Neural progenitor cell (in vitro differentiated cells): Measurements from ENCODE around the gene OR4X2. TPM values are rescaled to one million over a fixed set of nuclear protein-coding genes. Genes with fewer than 3 reads are reported as not detected.

Source experiments
- DNase-seq: peaks from one replicate; pipeline ENCODE4 v3.0.0-alpha.2; 2016; ENCODE audit warnings: low spot score
- H2AFZ ChIP-seq: fragments of 200-600 bp; sonication (generic); replicated peaks from 2 replicates; pipeline ENCODE4 v1.6.1; 2016; ENCODE audit warnings: antibody characterized with exemption
- H3F3A ChIP-seq: fragments of 200-600 bp; sonication (generic); 2 replicates; pipeline ENCODE4 v1.6.1; 2016; ENCODE audit warnings: antibody characterized with exemption, low read depth
- H3K27ac ChIP-seq: fragments of 200-600 bp; sonication (generic); 2 replicates; pipeline ENCODE4 v1.5.1; 2016; ENCODE audit warnings: mild to moderate bottlenecking
- H3K27me3 ChIP-seq: fragments of 200-600 bp; sonication (generic); 2 replicates; pipeline ENCODE4 v1.6.1; 2016; ENCODE audit warnings: mild to moderate bottlenecking, moderate library complexity
- H3K36me3 ChIP-seq: fragments of 200-600 bp; sonication (generic); 2 replicates; pipeline ENCODE4 v1.5.1; 2016
- H3K4me1 ChIP-seq: fragments of 200-600 bp; sonication (generic); 2 replicates; pipeline ENCODE4 v1.6.1; 2016; ENCODE audit warnings: mixed run types
- H3K4me2 ChIP-seq: fragments of 200-600 bp; sonication (generic); 2 replicates; pipeline ENCODE4 v1.6.1; 2016
- H3K4me3 ChIP-seq: fragments of 200-600 bp; sonication (generic); 2 replicates; pipeline ENCODE4 v1.5.1; 2016
- H3K79me2 ChIP-seq: fragments of 200-600 bp; sonication (generic); 2 replicates; pipeline ENCODE4 v1.6.1; 2016; ENCODE audit warnings: low read depth
- H3K9ac ChIP-seq: fragments of 200-600 bp; sonication (generic); 2 replicates; pipeline ENCODE4 v1.6.1; 2016
- H3K9me3 ChIP-seq: fragments of 200-600 bp; sonication (generic); 2 replicates; pipeline ENCODE4 v1.5.1; 2016; ENCODE audit warnings: low read depth
- H4K20me1 ChIP-seq: fragments of 200-600 bp; sonication (generic); 2 replicates; pipeline ENCODE4 v1.6.1; 2016; ENCODE audit warnings: low read depth
- H3K27ac Mint-ChIP-seq: 3 replicates; pipeline ENCODE4 v1.8.0; 2021; ENCODE audit warnings: mixed read lengths
- H3K27me3 Mint-ChIP-seq: 2 replicates; pipeline ENCODE4 v1.8.0; 2022; ENCODE audit warnings: low read depth, mild to moderate bottlenecking, inconsistent platforms, moderate library complexity, mixed read lengths; ENCODE audit not compliant: insufficient read depth
- H3K36me3 Mint-ChIP-seq: 3 replicates; pipeline ENCODE4 v1.8.0; 2021; ENCODE audit warnings: mixed read lengths
- H3K4me1 Mint-ChIP-seq: 3 replicates; pipeline ENCODE4 v1.8.0; 2021; ENCODE audit warnings: mixed read lengths
- H3K4me3 Mint-ChIP-seq: 3 replicates; pipeline ENCODE4 v1.8.0; 2021; ENCODE audit warnings: mild to moderate bottlenecking, moderate library complexity, mixed read lengths
- H3K9me3 Mint-ChIP-seq: 3 replicates; pipeline ENCODE4 v1.8.0; 2020; ENCODE audit warnings: mixed read lengths
- EZH2 ChIP-seq: fragments of 200-600 bp; sonication (generic); IDR thresholded peaks from 2 replicates; pipeline ENCODE4 v1.6.1; 2017; ENCODE audit warnings: antibody characterized with exemption, mild to moderate bottlenecking, moderate library complexity
- EZH2phosphoT487 ChIP-seq: fragments of 200-600 bp; sonication (generic); IDR thresholded peaks from 2 replicates; pipeline ENCODE4 v1.6.1; 2017; ENCODE audit warnings: antibody characterized with exemption
- total RNA-seq: library from RNA; depleted of rRNA; stranded (reverse); fragments of >200 nt; gene quantifications from 2 replicates; pipeline ENCODE4 v1.2.3, GENCODE V29; 2015; ENCODE audit warnings: low replicate concordance
- TF ChIP-seq, protein P1 (sequence below): fragments of 200-600 bp; sonication (generic); IDR thresholded peaks from 2 replicates; pipeline ENCODE4 v1.5.1; 2017; ENCODE audit warnings: antibody characterized with exemption, mild to moderate bottlenecking

Gene OR4X2, protein sequence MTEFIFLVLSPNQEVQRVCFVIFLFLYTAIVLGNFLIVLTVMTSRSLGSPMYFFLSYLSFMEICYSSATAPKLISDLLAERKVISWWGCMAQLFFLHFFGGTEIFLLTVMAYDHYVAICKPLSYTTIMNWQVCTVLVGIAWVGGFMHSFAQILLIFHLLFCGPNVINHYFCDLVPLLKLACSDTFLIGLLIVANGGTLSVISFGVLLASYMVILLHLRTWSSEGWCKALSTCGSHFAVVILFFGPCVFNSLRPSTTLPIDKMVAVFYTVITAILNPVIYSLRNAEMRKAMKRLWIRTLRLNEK
- total RNA-seq: not detected in 2 replicates

DNA sequence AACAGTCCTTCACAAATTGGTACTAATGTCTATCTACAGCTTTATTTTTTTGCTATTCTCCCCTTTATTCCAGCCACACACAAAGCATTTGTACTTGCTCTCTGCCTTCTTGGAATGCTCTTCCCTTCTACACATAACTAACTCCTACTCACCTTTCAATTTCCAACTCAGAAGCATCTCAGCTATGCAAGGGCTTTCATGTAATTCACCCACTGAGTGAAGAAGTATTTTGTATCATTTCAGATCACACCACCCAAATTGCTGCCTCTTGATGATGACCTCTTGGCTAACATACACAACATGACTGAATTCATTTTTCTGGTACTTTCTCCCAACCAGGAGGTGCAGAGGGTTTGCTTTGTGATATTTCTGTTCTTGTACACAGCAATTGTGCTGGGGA lies at the start of gene OR4X2:
Gene OR4X2, plus strand, starts transcription at position 301 of the 400 bp plus-strand sequence. Its CDS starts 0 bp downstream, at position 301.
- peaks cover 3% of the 10 kb centered on the region for H3K9me3 Mint-ChIP-seq
- Histone ChIP-seq H3K9ac (no peak within 1 kb of the TSS), H3K4me3 (no peak within 1 kb of the TSS), H3K79me2 (no peaks in the 10 kb centered on the region), H3K9me3 (peaks cover 26% of the 10 kb centered on the region), H3K4me2 (no peak within 1 kb of the TSS), H3F3A (no peaks in the 10 kb centered on the region), H3K27me3 (no peaks in the 10 kb centered on the region), H3K27ac (no peak within 1 kb of the TSS), H3K36me3 (no peaks in the 10 kb centered on the region), H3K4me1 (no peaks in the 10 kb centered on the region), H4K20me1 (no peaks in the 10 kb centered on the region), H2AFZ (no peak within 1 kb of the TSS)
- H3K27ac Mint-ChIP-seq: peak within 1 kb of the TSS; percentile 22
- TF ChIP-seq EZH2 (no peak), EZH2phosphoT487 (no peak)
- TF ChIP-seq, protein P1, sequence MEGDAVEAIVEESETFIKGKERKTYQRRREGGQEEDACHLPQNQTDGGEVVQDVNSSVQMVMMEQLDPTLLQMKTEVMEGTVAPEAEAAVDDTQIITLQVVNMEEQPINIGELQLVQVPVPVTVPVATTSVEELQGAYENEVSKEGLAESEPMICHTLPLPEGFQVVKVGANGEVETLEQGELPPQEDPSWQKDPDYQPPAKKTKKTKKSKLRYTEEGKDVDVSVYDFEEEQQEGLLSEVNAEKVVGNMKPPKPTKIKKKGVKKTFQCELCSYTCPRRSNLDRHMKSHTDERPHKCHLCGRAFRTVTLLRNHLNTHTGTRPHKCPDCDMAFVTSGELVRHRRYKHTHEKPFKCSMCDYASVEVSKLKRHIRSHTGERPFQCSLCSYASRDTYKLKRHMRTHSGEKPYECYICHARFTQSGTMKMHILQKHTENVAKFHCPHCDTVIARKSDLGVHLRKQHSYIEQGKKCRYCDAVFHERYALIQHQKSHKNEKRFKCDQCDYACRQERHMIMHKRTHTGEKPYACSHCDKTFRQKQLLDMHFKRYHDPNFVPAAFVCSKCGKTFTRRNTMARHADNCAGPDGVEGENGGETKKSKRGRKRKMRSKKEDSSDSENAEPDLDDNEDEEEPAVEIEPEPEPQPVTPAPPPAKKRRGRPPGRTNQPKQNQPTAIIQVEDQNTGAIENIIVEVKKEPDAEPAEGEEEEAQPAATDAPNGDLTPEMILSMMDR: no peak
- no peaks in the 10 kb centered on the region for H3K4me1 Mint-ChIP-seq
- peaks cover 4% of the 10 kb centered on the region for H3K27me3 Mint-ChIP-seq
- no peak for DNase-seq
- no peak within 1 kb of the TSS for H3K4me3 Mint-ChIP-seq
- H3K36me3 Mint-ChIP-seq: no peaks in the 10 kb centered on the region

DNA sequence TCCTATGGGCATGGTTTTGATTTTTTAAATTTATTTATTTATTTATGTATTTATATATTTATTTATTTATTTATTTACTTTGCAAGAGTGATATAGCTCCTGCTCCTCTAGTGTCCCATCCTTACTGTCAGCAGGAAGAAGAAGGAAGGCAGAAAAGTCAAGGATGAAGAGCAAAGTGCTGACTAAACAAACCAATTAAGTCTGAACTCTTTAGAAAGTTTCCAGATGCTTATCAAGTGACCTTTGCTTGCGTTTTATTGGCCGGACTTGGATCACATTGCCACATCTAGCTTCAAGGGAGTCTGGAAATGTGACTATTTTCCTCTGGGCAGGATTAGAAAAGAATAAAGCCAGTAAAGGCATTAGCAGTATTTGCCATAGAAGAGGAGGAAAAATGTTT lies 37.0 kb upstream of the OR4X2 start:
- H3K9me3 Mint-ChIP-seq: no peaks in the 10 kb centered on the region

DNA sequence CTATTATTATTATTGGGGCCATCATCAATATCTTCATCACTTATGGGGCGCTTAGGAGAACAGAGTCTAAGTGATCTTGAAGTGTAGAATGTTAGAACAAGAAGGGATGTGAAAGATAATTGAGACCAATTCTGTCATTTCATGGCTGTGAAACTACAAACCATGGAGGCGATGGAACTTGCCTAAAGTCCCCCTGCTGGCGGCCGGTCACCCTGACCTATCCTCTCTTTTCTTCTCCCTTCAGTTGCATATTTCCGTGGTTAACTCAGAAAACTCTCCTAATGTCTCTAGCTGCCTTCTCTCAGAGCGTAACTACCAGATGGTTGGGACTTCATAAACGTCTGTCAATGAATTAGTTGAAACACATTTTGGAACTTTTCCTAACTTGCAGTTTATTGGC lies 34.9 kb upstream of the OR4X2 start:
- no peak overlapping the region for H2AFZ ChIP-seq
- H3K9me3 Mint-ChIP-seq: no peaks in the 10 kb centered on the region
- H3F3A ChIP-seq: no peaks in the 10 kb centered on the region
- H3K36me3 Mint-ChIP-seq: no peaks in the 10 kb centered on the region
- no peak overlapping the region for H3K4me2 ChIP-seq
- H4K20me1 ChIP-seq: no peaks in the 10 kb centered on the region
- H3K4me1 Mint-ChIP-seq: no peaks in the 10 kb centered on the region
- H3K4me3 Mint-ChIP-seq: no peak overlapping the region
- H3K4me3 ChIP-seq: no peak overlapping the region
- no peaks in the 10 kb centered on the region for H3K4me1 ChIP-seq
- H3K27me3 ChIP-seq: no peaks in the 10 kb centered on the region
- no peak overlapping the region for H3K27ac Mint-ChIP-seq
- H3K36me3 ChIP-seq: no peaks in the 10 kb centered on the region
- H3K27ac ChIP-seq: no peak overlapping the region
- TF ChIP-seq EZH2: no peak
- TF ChIP-seq, protein P1: no peak
- TF ChIP-seq EZH2phosphoT487: no peak
- no peaks in the 10 kb centered on the region for H3K79me2 ChIP-seq
- DNase-seq: no peak
- H3K27me3 Mint-ChIP-seq: peaks cover 2% of the 10 kb centered on the region
- peaks cover 4% of the 10 kb centered on the region for H3K9me3 ChIP-seq
- no peak overlapping the region for H3K9ac ChIP-seq

More for the DNA sequence above, 37.0 kb upstream of the OR4X2 start:
- peaks cover 5% of the 10 kb centered on the region for H3K27me3 Mint-ChIP-seq
- no peaks in the 10 kb centered on the region for H3K79me2 ChIP-seq
- no peaks in the 10 kb centered on the region for H3K36me3 Mint-ChIP-seq
- no peak overlapping the region for H3K27ac Mint-ChIP-seq
- no peak overlapping the region for H3K9ac ChIP-seq
- no peak overlapping the region for H2AFZ ChIP-seq
- H3K4me1 Mint-ChIP-seq: no peaks in the 10 kb centered on the region
- H3K4me3 ChIP-seq: no peak overlapping the region
- peaks cover 4% of the 10 kb centered on the region for H3K9me3 ChIP-seq
- H3K4me2 ChIP-seq: no peak overlapping the region
- no peak overlapping the region for H3K27ac ChIP-seq
- TF ChIP-seq EZH2: no peak
- TF ChIP-seq, protein P1: no peak
- no peak for TF ChIP-seq EZH2phosphoT487
- no peaks in the 10 kb centered on the region for H4K20me1 ChIP-seq
- no peaks in the 10 kb centered on the region for H3K27me3 ChIP-seq
- no peaks in the 10 kb centered on the region for H3K4me1 ChIP-seq
- H3K36me3 ChIP-seq: no peaks in the 10 kb centered on the region
- DNase-seq: no peak
- no peak overlapping the region for H3K4me3 Mint-ChIP-seq
- no peaks in the 10 kb centered on the region for H3F3A ChIP-seq
